Endothelial cell of umbilical vein (primary cell): ENCODE data around the gene ARHGAP32. TPM values are rescaled to one million over a fixed set of nuclear protein-coding genes. Genes with fewer than 3 reads are reported as not detected.

Experiments
- BruUV-seq: library from RNA; stranded (reverse); fragments of 400-500 nt; replicated peaks from 2 replicates; lab custom pipeline; 2021; lab: Mats Ljungman, UMichigan
- CTCF ChIA-PET: fragments of 300-600, 350-600 bp; sonication (Branson Sonifier 250); formaldehyde crosslinking; loops from one replicate; lab custom pipeline; 2021; ENCODE audit warnings: antibody characterized with exemption, inconsistent platforms; lab: Charles Lee
- POLR2A ChIA-PET: fragments of 300-600, 350-600 bp; sonication (Branson Sonifier 250); formaldehyde crosslinking; loops from one replicate; lab custom pipeline; 2021; ENCODE audit warnings: antibody characterized with exemption, inconsistent platforms; lab: Charles Lee
- DNase-seq: peaks from one replicate; pipeline ENCODE4 v3.0.0-alpha.2; 2011; ENCODE audit warnings: low read depth, low spot score
- FAIRE-seq: peaks from 2 replicates; lab custom pipeline; 2011; peaks lifted over from hg19 to GRCh38; lab: Jason Lieb, UNC
- H2AFZ ChIP-seq: 2 replicates; pipeline ENCODE4 v1.6.0; 2012; ENCODE audit warnings: low read depth, low read length, control low read depth, inconsistent platforms
- H3K27ac ChIP-seq: 2 replicates; pipeline ENCODE4 v1.5.1; 2011; ENCODE audit warnings: low read depth, mild to moderate bottlenecking, control low read depth, low read length, moderate library complexity; ENCODE audit not compliant: insufficient read depth
- H3K27me3 ChIP-seq, 2 experiments: 2 replicates each; pipeline versions ENCODE4 v1.6.0 to v1.6.1; 2011; ENCODE audit warnings: low read length in 2 of 2, mixed read lengths in 1 of 2; ENCODE audit not compliant: control insufficient read depth in 2 of 2, insufficient read depth in 2 of 2
- H3K36me3 ChIP-seq, 2 experiments: 2 replicates in 1 of 2; 3 replicates in 1 of 2; pipeline ENCODE4 v1.5.1; 2011; ENCODE audit warnings: low read length in 2 of 2, mild to moderate bottlenecking in 1 of 2, moderate library complexity in 1 of 2; ENCODE audit not compliant: control insufficient read depth in 2 of 2, insufficient read depth in 2 of 2; ENCODE audit errors: extremely low read depth in 1 of 2
- H3K4me1 ChIP-seq: 3 replicates; pipeline ENCODE4 v1.5.1; 2011; ENCODE audit warnings: mild to moderate bottlenecking, low read length; ENCODE audit not compliant: control insufficient read depth, insufficient read depth; ENCODE audit errors: extremely low read depth
- H3K4me2 ChIP-seq: 2 replicates; pipeline ENCODE4 v1.6.1; 2011; ENCODE audit warnings: low read length, control low read depth, mixed read lengths; ENCODE audit not compliant: insufficient read depth
- H3K4me3 ChIP-seq, 3 experiments: fragments of 200-600 bp in 1 of 3; sonication (generic), shearing (Covaris generic) in 1 of 3; replicated peaks in 1 of 3; 2 replicates each; pipeline ENCODE4 v1.5.1; 2011 to 2016; ENCODE audit warnings: control low read depth in 3 of 3, low read length in 3 of 3, mild to moderate bottlenecking in 2 of 3, inconsistent platforms in 1 of 3, low read depth in 1 of 3, moderate library complexity in 1 of 3; ENCODE audit not compliant: insufficient read depth in 1 of 3
- H3K79me2 ChIP-seq: 2 replicates; pipeline ENCODE4 v1.6.0; 2012; ENCODE audit warnings: low read length, inconsistent platforms; ENCODE audit not compliant: control insufficient read depth, insufficient read depth
- H3K9ac ChIP-seq: replicated peaks from 2 replicates; pipeline ENCODE3; 2011; ENCODE audit warnings: low read length, control low read depth; ENCODE audit not compliant: insufficient read depth; ENCODE audit errors: extremely low read depth
- H3K9me1 ChIP-seq: replicated peaks from 3 replicates; pipeline ENCODE4 v1.6.0; 2011; ENCODE audit warnings: mild to moderate bottlenecking, low read length; ENCODE audit not compliant: control insufficient read depth, insufficient read depth; ENCODE audit errors: extremely low read depth
- H3K9me3 ChIP-seq: replicated peaks from 2 replicates; pipeline ENCODE4 v1.5.1; 2012; ENCODE audit warnings: low read length, inconsistent platforms; ENCODE audit not compliant: control insufficient read depth, insufficient read depth
- H4K20me1 ChIP-seq: replicated peaks from 2 replicates; pipeline ENCODE3; 2011; ENCODE audit warnings: mild to moderate bottlenecking, low read length; ENCODE audit not compliant: control insufficient read depth, insufficient read depth; ENCODE audit errors: extremely low read depth
- EZH2 ChIP-seq: IDR thresholded peaks from 2 replicates; pipeline ENCODE4 v1.6.1; 2012; ENCODE audit warnings: borderline replicate concordance, low read depth, mild to moderate bottlenecking, moderate library complexity, low read length, inconsistent platforms; ENCODE audit not compliant: severe bottlenecking
- FOS ChIP-seq: IDR thresholded peaks from 2 replicates; pipeline ENCODE4 v1.6.1; 2011; ENCODE audit warnings: mild to moderate bottlenecking, low read length, moderate library complexity, borderline replicate concordance; ENCODE audit not compliant: insufficient read depth
- GATA2 ChIP-seq: IDR thresholded peaks from 2 replicates; pipeline ENCODE4 v1.7.0; 2011; ENCODE audit warnings: low read depth, mild to moderate bottlenecking, moderate library complexity, mixed read lengths, low read length; ENCODE audit not compliant: insufficient read length, insufficient read depth
- JUN ChIP-seq: IDR thresholded peaks from 2 replicates; pipeline ENCODE4 v1.6.1; 2011; ENCODE audit warnings: borderline replicate concordance, low read depth; ENCODE audit not compliant: insufficient read length, insufficient read depth
- MYC ChIP-seq: IDR thresholded peaks from one replicate; pipeline ENCODE4 v1.6.1; 2011; ENCODE audit warnings: mild to moderate bottlenecking, low read depth, low read length
- POLR2A ChIP-seq: IDR thresholded peaks from 2 replicates; pipeline ENCODE4 v1.6.1; 2012; ENCODE audit warnings: low read depth, mild to moderate bottlenecking, control low read depth, low read length
- POLR2AphosphoS5 ChIP-seq: IDR thresholded peaks from 2 replicates; pipeline ENCODE4 v1.6.1; 2012; ENCODE audit warnings: low read depth, mild to moderate bottlenecking, control low read depth, low read length, moderate library complexity; ENCODE audit not compliant: insufficient read depth
- dilution Hi-C: fragments of 300-500 bp; cut with MboI; formaldehyde crosslinking; loops from one replicate; pipeline ENCODE4 v1.15.0; 2019; ENCODE audit warnings: low sequenced_read_pairs; ENCODE audit not compliant: extremely low pct_ligation_motif_present
- intact Hi-C: fragments of 100-400 bp; cut with micrococcal nuclease; formaldehyde crosslinking; loops from one replicate; pipeline ENCODE4 v1.10.0; 2022
- polyA plus RNA-seq, 4 experiments: library from polyadenylated mRNA; depleted of rRNA in 3 of 4; stranded (reverse) in 3 of 4; unstranded in 1 of 4; fragments of >200 nt; gene quantifications; 2 replicates each; pipeline versions ENCODE4 v1.2.1 to v1.2.3, GENCODE V29; 2011 to 2012; ENCODE audit warnings: missing spikeins in 1 of 4
- total RNA-seq: library from RNA; stranded (reverse); gene quantifications from 2 replicates; pipeline ENCODE4 v1.2.3, GENCODE V29; 2021
- TF ChIP-seq, protein P1 (sequence below), 2 donors: IDR thresholded peaks; 1 replicate in 1 of 2; 2 replicates in 1 of 2; pipeline ENCODE4 v1.5.1; 2011; ENCODE audit warnings: low read length in 2 of 2, mild to moderate bottlenecking in 2 of 2, moderate library complexity in 2 of 2, control low read depth in 1 of 2, inconsistent platforms in 1 of 2, low read depth in 1 of 2; ENCODE audit not compliant: insufficient read depth in 1 of 2; ENCODE audit errors: extremely low read depth in 1 of 2
- TF ChIP-seq, protein P2 (sequence below): IDR thresholded peaks from 2 replicates; pipeline ENCODE4 v1.6.1; 2011; ENCODE audit not compliant: insufficient read depth, insufficient read length

ARHGAP32 gene
- total and polyA plus RNA-seq, 2 donors (not counting 3 experiments of a cell fraction or from before 2014, with no cell fraction given): 3.4 to 9.1 TPM

DNA sequence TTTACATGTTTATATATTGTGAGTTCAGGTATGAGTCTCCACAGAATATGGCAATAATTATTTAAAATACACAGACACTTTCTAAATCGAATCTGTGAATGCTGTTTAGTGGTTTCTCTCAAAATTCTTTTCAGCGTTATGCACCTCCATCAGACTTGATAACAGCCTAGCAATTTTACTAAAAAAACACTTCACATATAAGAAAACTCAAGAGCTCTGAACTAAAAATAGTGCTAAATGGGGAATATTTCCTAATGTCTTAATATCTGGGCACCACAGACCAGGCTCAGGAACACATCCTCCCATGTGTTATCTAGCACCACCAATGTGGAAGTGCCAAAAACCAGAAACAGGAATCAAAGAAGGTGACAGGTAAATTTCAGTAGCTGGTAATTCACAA is 47.9 kb downstream of the ARHGAP32 start:
- no peak overlapping the region for H2AFZ ChIP-seq
- no peaks in the 10 kb centered on the region for H3K27me3 ChIP-seq
- no peak overlapping the region for H3K4me2 ChIP-seq
- ChIA-PET CTCF (no interaction called here), POLR2A (no interaction called here)
- no TSS peak for BruUV-seq
- dilution Hi-C loops: no loop called here
- DNase-seq: no peak
- H3K4me3 ChIP-seq: no peak overlapping the region
- H3K9ac ChIP-seq: no peak overlapping the region
- TF ChIP-seq EZH2 (no peak), POLR2AphosphoS5 (no peak), GATA2 (no peak), FOS (no peak), POLR2A (no peak), JUN (no peak), MYC (no peak)
- TF ChIP-seq, protein P1, sequence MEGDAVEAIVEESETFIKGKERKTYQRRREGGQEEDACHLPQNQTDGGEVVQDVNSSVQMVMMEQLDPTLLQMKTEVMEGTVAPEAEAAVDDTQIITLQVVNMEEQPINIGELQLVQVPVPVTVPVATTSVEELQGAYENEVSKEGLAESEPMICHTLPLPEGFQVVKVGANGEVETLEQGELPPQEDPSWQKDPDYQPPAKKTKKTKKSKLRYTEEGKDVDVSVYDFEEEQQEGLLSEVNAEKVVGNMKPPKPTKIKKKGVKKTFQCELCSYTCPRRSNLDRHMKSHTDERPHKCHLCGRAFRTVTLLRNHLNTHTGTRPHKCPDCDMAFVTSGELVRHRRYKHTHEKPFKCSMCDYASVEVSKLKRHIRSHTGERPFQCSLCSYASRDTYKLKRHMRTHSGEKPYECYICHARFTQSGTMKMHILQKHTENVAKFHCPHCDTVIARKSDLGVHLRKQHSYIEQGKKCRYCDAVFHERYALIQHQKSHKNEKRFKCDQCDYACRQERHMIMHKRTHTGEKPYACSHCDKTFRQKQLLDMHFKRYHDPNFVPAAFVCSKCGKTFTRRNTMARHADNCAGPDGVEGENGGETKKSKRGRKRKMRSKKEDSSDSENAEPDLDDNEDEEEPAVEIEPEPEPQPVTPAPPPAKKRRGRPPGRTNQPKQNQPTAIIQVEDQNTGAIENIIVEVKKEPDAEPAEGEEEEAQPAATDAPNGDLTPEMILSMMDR (IDR thresholded peaks at IDR 0.05; ENCODE audit: extremely low read depth in 1 of 2, insufficient read depth in 1 of 2, low read depth in 1 of 2, low read length in 2 of 2): no peak
- TF ChIP-seq, protein P2, sequence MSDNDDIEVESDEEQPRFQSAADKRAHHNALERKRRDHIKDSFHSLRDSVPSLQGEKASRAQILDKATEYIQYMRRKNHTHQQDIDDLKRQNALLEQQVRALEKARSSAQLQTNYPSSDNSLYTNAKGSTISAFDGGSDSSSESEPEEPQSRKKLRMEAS: no peak
- no peaks in the 10 kb centered on the region for H4K20me1 ChIP-seq
- H3K27ac ChIP-seq: peak overlapping the region; percentile 93
- H3K79me2 ChIP-seq: no peaks in the 10 kb centered on the region
- no peak for FAIRE-seq
- H3K9me1 ChIP-seq: no peaks in the 10 kb centered on the region
- H3K36me3 ChIP-seq: no peaks in the 10 kb centered on the region
- peaks cover 14% of the 10 kb centered on the region for H3K4me1 ChIP-seq
- no peaks in the 10 kb centered on the region for H3K9me3 ChIP-seq
- intact Hi-C loops: no loop called here
